Type B pancreatic cell (in vitro differentiated cells): Measurements from ENCODE around the gene ARIH2. TPM values are rescaled to one million over a fixed set of nuclear protein-coding genes. Genes with fewer than 3 reads are reported as not detected.

Experiments
- DNase-seq: peaks from one replicate; pipeline ENCODE4 v3.0.0; 2021; ENCODE audit warnings: mixed read lengths; ENCODE audit not compliant: unreplicated experiment; ENCODE audit errors: extremely low spot score
- H3K27ac Mint-ChIP-seq: 2 replicates; pipeline ENCODE4 v1.8.0; 2021; ENCODE audit warnings: mild to moderate bottlenecking, mixed read lengths
- H3K27me3 Mint-ChIP-seq: 2 replicates; pipeline ENCODE4 v1.8.0; 2021; ENCODE audit warnings: mixed read lengths
- H3K36me3 Mint-ChIP-seq: 2 replicates; pipeline ENCODE4 v1.8.0; 2021; ENCODE audit warnings: mixed read lengths
- H3K4me1 Mint-ChIP-seq: one replicate; pipeline ENCODE4 v1.8.0; 2021; ENCODE audit warnings: mixed read lengths; ENCODE audit not compliant: unreplicated experiment
- H3K4me3 Mint-ChIP-seq: 2 replicates; pipeline ENCODE4 v1.8.0; 2021; ENCODE audit warnings: mild to moderate bottlenecking, mixed read lengths
- H3K9me3 Mint-ChIP-seq: 2 replicates; pipeline ENCODE4 v1.8.0; 2021; ENCODE audit warnings: mixed read lengths
- total RNA-seq: library from RNA; stranded (reverse); gene quantifications from 2 replicates; pipeline ENCODE4 v1.2.1, GENCODE V29; 2021; ENCODE audit warnings: low replicate concordance
- TF ChIP-seq, protein P1 (sequence below): fragments of 200-600 bp; sonication (generic); conservative IDR thresholded peaks from 2 replicates; pipeline ENCODE4 v1.5.0; 2021; ENCODE audit warnings: antibody characterized with exemption, mild to moderate bottlenecking

Gene ARIH2
- total RNA-seq, 1 donor from 2014 or later, result 84.4 TPM

DNA sequence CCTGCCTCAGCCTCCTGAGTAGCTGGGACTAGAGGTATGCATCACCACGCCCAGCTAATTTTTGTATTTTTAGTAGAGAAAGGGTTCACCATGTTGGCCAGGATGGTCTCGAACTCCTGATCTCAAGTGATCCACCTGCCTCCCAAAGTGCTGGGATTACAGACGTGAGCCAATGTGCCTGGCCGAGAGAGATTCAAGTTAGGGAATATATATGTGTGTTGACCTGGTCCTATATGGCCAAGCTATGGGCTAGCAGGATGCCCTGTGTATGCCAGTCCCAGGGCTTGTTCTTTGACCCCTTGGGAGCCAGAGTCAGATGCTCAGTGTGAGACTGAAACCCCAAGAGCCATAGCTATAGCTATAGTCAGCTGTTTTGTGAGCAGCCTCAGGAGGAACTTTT is 105.1 kb downstream of the ARIH2 start:
- H3K27ac Mint-ChIP-seq, result peak overlapping the region; percentile 92
- TF ChIP-seq, protein P1, sequence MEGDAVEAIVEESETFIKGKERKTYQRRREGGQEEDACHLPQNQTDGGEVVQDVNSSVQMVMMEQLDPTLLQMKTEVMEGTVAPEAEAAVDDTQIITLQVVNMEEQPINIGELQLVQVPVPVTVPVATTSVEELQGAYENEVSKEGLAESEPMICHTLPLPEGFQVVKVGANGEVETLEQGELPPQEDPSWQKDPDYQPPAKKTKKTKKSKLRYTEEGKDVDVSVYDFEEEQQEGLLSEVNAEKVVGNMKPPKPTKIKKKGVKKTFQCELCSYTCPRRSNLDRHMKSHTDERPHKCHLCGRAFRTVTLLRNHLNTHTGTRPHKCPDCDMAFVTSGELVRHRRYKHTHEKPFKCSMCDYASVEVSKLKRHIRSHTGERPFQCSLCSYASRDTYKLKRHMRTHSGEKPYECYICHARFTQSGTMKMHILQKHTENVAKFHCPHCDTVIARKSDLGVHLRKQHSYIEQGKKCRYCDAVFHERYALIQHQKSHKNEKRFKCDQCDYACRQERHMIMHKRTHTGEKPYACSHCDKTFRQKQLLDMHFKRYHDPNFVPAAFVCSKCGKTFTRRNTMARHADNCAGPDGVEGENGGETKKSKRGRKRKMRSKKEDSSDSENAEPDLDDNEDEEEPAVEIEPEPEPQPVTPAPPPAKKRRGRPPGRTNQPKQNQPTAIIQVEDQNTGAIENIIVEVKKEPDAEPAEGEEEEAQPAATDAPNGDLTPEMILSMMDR, result no peak
- H3K27me3 Mint-ChIP-seq, result no peaks in the 10 kb centered on the region
- peaks cover 16% of the 10 kb centered on the region for H3K36me3 Mint-ChIP-seq
- no peak for DNase-seq
- H3K9me3 Mint-ChIP-seq, result no peaks in the 10 kb centered on the region
- H3K4me1 Mint-ChIP-seq, result peaks cover 26% of the 10 kb centered on the region
- peak overlapping the region; percentile 94 for H3K4me3 Mint-ChIP-seq

DNA sequence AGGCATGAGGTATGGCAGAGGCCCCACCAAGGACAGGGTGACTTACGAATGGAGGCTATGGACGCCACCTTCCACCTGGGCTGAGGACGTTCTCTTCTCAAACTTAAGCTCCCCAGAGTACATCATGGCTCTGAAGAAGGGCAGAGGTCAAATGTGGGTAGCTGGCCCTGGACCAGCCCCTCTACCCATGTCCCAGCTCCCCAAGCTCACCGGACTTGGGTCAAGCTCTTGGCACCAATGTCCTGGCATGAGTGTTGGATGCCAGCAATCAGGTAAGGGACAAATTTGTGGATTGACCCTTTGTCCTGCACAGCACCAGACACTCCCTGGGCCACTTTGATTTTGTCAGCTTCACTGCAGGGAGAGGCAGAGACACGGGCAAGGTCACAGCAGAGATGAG is 105.8 kb downstream of the ARIH2 start:
- no peak overlapping the region for H3K27ac Mint-ChIP-seq
- TF ChIP-seq, protein P1, result no peak
- peaks cover 29% of the 10 kb centered on the region for H3K4me1 Mint-ChIP-seq
- H3K36me3 Mint-ChIP-seq, result peaks cover 20% of the 10 kb centered on the region
- no peak for DNase-seq
- H3K9me3 Mint-ChIP-seq, result no peaks in the 10 kb centered on the region
- no peak overlapping the region for H3K4me3 Mint-ChIP-seq
- H3K27me3 Mint-ChIP-seq, result no peaks in the 10 kb centered on the region

DNA sequence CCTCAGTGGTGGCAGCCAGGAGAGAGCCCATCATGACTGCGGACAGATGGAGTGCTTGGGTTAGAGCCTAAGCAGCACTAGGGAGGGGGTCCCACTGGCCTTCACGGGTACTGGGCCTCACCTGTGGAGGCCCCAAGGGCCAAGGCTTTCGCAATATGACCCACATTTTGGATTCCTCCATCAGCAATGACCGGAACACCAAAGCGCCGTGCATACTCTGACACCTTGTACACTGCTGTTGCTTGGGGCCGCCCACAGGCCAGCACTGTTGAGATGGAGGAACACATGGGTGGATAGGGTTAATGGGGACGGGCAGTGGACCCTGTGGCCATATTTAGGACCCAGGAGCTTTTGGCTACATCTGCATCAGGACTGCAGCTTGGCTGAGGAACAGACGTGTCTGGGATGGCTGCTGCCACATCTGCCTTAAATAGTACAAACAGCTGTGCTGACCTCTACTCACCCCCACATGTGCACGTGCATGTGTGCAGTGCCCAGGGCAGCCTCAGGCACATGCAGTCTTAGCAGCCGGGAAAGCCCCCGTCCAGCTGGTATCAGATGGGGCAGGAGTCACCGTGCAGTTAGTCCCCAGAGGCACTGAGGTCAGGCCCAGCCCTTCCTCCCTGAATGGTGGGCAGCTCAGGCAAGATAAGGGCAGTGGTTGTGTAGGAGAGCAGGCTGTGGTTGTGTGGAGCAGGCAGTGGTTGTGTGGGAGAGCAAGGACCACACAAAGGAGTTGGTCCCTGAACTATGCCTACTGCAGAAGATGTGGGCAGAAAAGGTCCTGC is 106.6 kb downstream of the ARIH2 start:
- peak overlapping the region; percentile 51 for H3K27ac Mint-ChIP-seq
- DNase-seq, result no peak
- no peaks in the 10 kb centered on the region for H3K9me3 Mint-ChIP-seq
- TF ChIP-seq, protein P1, result no peak
- H3K36me3 Mint-ChIP-seq, result peaks cover 22% of the 10 kb centered on the region
- H3K4me1 Mint-ChIP-seq, result peaks cover 34% of the 10 kb centered on the region
- H3K27me3 Mint-ChIP-seq, result no peaks in the 10 kb centered on the region
- no peak overlapping the region for H3K4me3 Mint-ChIP-seq

DNA sequence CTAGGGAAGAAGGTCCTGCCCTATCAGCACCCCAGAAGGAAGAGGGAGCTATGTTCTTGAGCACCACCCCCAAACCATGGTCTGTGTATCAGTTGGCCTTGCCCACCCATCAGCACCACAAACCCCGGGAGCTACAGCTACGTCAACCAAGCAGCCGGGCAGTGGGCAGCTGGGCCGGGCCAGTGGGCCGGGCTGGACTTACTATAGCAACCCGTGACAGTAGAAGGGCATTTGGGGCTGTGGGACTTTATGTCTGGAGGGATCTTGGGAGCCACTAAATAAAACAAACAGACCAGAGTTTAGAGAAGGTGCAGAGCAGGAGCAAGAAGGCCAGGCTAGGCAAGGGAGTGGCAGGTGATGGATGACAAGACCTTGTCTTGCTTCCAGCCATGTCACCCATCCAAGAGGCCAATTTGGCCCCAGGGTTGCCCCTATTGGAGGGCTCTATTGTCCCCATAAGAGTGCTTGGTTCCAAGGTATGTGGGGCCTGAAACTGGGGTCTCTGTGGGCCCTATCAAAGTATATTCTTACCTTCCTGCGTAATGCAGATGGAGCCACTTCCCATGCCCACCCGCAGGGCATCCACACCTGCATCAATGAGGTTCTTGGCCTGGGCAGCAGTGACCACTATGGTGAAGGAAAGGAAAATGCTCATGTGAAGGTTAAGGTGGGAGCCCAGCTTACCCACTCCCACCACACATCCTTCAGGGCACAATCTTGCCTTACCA is 107.3 kb downstream of the ARIH2 start:
- Mint-ChIP-seq H3K27me3 (no peaks in the 10 kb centered on the region), H3K4me1 (peaks cover 34% of the 10 kb centered on the region), H3K36me3 (peaks cover 22% of the 10 kb centered on the region), H3K4me3 (peak overlapping the region; percentile 36), H3K9me3 (no peaks in the 10 kb centered on the region), H3K27ac (peak overlapping the region; percentile 51)
- TF ChIP-seq, protein P1, result no peak
- no peak for DNase-seq

DNA sequence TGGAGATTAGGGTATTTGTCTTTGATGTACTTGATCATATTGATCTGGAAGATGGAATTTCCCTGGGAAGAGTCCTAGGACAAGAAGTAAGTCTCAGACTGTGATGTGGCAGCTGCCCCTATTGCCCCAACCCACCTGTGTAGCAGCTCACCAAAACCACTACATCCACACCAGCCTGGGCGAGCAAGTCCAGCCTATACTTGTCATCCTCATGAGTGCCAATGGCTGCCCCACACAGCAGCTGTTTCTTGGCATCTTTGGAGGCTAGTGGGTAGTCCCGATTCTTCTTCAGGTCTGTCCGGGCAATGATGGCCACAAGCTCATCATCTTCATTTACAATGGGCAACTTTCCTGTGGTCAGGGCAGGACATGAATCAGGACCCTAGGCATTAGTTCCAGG is 107.9 kb downstream of the ARIH2 start:
- peaks cover 34% of the 10 kb centered on the region for H3K4me1 Mint-ChIP-seq
- TF ChIP-seq, protein P1, result no peak
- no peaks in the 10 kb centered on the region for H3K9me3 Mint-ChIP-seq
- DNase-seq, result no peak
- H3K27ac Mint-ChIP-seq, result no peak overlapping the region
- H3K36me3 Mint-ChIP-seq, result peaks cover 24% of the 10 kb centered on the region
- H3K27me3 Mint-ChIP-seq, result no peaks in the 10 kb centered on the region
- H3K4me3 Mint-ChIP-seq, result peak overlapping the region; percentile 62
